Left ventricle myocardium superior (tissue), 1 donor: Measurements from ENCODE around the gene AREL1. TPM values are rescaled to one million over a fixed set of nuclear protein-coding genes. Genes with fewer than 3 reads are reported as not detected.
A peak's percentile ranks its signal among the peaks of the same experiment; 100 is the strongest.

Experiments
- ATAC-seq: fragments of 200-7000 bp; cut with Tn5 transposase; one replicate; pipeline ENCODE4 v1.9.1; 2020; ENCODE audit warnings: mild to moderate bottlenecking, moderate library complexity
- DNase-seq: peaks from one replicate; pipeline ENCODE4 v3.0.0-alpha.2; 2020
- intact Hi-C: fragments of 100-400 bp; cut with micrococcal nuclease; formaldehyde crosslinking; loops from one replicate; pipeline ENCODE4 v1.11.0; 2022
- total RNA-seq: library from RNA; stranded (reverse); fragmentation: NEBNext Ultra II Directional; extraction: Animal tissue kit (Norgen Biotek cat#: 25700); gene quantifications from one replicate; pipeline ENCODE4 v1.2.1, GENCODE V29; 2021
- donor health status: DM: no; HTN: yes; CAD: no; lungs with severe emphysema.

Gene AREL1
- total RNA-seq, 1 donor from 2014 or later: 28.1 TPM

GRCh38 chr14:74702293-74702692 is 10.6 kb downstream of the AREL1 start:
- DNase-seq (no peak), ATAC-seq (no peak)
- intact Hi-C loops: no loop called here

DNA sequence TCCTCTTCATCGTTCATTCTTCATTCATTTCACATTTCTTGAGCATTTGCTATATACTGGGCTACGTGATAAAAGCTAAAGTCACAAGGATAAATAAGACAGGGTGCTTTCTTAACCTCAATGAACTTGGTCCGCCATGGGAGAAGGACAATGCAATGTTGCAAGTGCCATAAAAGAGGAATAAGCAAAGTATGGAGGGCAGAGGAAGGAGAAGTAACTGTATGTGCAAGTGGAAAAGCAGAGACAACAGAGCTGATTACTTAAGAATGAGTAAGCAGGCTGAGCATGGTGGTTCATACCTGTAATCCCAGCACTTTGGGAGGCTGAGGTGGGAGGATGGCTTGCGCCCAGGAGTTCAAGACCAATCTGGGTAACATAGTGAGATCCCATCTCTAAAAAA is 14.4 kb downstream of the AREL1 start:
- DNase-seq (no peak), ATAC-seq (peak; percentile 13)
- intact Hi-C loops: no loop called here

DNA sequence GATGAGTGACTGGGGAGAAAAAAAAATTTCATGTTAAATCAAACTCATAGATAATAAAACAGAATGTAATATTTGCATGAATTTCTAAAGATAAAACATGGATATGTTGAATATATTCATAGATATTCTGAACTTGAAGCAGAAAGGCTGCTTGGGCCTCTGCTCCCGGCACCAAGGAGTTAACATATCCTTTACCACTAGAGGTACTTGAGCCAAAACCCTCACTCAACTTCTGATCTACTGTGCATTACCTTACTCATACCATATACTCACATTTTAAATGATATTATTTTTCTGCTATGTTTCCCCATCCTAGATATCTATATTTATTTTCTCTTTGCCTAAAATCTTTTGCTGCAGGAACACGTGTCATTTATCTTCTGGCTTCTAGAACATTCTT is 14.9 kb downstream of the AREL1 start:
- ATAC-seq: no peak
- no peak for DNase-seq
- intact Hi-C loops: no loop called here

- intact Hi-C loops: no loop called here
- ATAC-seq (no peak), DNase-seq (no peak)
Observed at GRCh38 chr14:74697543-74697942, 15.3 kb downstream of the AREL1 start.

- ATAC-seq (no peak), DNase-seq (no peak)
- intact Hi-C loops: no loop called here
Observed at GRCh38 chr14:74697011-74697410, 15.9 kb downstream of the AREL1 start.

- DNase-seq (no peak), ATAC-seq (no peak)
- intact Hi-C loops: no loop called here
Observed at GRCh38 chr14:74695406-74695805, 17.5 kb downstream of the AREL1 start.

GRCh38 chr14:74693191-74693590 is 19.7 kb downstream of the AREL1 start:
- ATAC-seq (no peak), DNase-seq (no peak)
- intact Hi-C loops: no loop called here

- peak; percentile 42 for ATAC-seq
- DNase-seq: no peak
- intact Hi-C loops: no loop called here
Observed at GRCh38 chr14:74691456-74691855, 21.4 kb downstream of the AREL1 start.

GRCh38 chr14:74685921-74686678 is 26.8 kb downstream of the AREL1 start:
- ATAC-seq: no peak
- DNase-seq: no peak
- intact Hi-C loops: no loop called here

- intact Hi-C loops: no loop called here
- ATAC-seq (no peak), DNase-seq (no peak)
Observed at GRCh38 chr14:74685056-74685455, 27.8 kb downstream of the AREL1 start.

- ATAC-seq: no peak
- intact Hi-C loops: no loop called here
- DNase-seq: no peak
Observed at GRCh38 chr14:74684434-74684833, 28.4 kb downstream of the AREL1 start.

GRCh38 chr14:74683406-74683805 is 29.5 kb downstream of the AREL1 start:
- no peak for DNase-seq
- ATAC-seq: no peak
- intact Hi-C loops: no loop called here

GRCh38 chr14:74682169-74682952 is 30.5 kb downstream of the AREL1 start:
- intact Hi-C loops: no loop called here
- DNase-seq: no peak
- no peak for ATAC-seq

GRCh38 chr14:74675219-74675618 is 37.7 kb downstream of the AREL1 start:
- ATAC-seq: no peak
- intact Hi-C loops: no loop called here
- DNase-seq: no peak

DNA sequence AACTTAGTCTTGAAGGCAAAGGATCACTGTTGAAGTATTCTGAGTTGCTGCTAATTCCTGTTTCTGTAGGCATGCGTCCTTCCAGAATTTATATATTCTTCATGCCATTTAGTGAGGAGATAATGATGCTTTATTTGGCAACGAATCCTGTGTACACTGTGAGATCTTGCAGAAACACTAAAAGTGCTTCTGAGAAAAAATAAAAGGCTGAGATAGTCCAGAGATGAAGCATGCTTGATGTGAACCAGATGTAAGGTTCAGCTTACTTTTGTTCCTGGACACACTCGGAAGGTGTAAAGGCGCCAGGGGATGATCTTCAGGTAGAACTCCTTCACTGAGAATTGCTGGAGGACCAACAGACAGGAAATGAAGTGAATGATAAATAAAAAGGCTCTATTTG is 39.1 kb downstream of the AREL1 start:
- DNase-seq (no peak), ATAC-seq (no peak)
- intact Hi-C loops: no loop called here

DNA sequence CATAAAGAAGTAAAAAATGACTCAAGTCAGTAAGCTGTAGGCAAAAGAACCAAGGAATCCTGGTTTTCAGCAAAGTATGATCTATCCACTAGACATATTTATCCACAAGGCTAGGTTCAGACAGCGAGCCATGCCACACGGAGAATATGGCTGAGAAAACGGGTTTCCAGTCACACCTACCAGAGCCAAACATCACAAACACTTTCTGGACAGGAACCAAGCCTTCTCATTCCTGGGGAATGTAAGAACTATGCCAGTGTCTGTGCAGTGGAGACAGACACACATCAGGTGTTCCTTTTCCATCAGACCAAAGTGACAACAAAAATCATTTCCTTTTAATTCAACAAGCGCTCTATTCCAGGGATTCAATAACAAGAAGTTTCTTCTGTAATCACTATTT is 41.1 kb downstream of the AREL1 start:
- DNase-seq (no peak), ATAC-seq (peak; percentile 64)
- intact Hi-C loops: no loop called here

DNA sequence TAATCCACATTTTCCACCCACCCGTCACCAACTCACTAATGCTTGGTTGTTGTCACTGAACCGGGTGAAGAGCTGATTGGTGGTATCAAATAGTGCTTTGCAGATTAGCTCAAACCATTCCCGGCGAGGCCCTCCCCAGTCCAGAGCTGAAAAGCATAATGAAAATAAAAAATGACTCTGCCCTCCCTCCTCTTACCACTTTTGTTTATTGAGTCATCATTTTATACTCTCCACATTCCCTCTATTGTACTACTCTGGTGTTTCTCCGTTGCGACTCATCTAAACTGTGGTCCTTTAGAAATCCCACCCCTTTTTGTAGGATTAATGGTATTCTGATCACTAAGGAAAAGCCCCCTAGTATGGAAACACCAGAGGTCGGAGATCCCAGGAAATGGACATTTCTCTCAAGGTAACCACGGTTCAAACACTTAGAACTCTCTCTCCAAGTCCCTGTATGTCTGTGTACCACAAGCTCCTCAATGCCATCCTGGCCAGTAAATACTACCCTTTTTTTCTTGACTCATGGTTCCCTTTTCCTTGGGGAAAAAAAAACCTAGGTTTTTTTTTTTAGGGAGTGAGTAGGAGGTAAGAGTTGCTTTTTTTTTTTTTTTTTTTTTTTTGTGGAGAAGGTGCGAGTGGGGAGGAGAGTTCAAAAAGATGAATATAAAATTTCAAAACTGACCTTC is 42.0 kb downstream of the AREL1 start:
- no peak for ATAC-seq
- intact Hi-C loops: no loop called here
- DNase-seq: no peak

- intact Hi-C loops: no loop called here
- DNase-seq: no peak
- no peak for ATAC-seq
Observed at GRCh38 chr14:74669846-74670245, 43.0 kb downstream of the AREL1 start.

GRCh38 chr14:74669256-74669655 is 43.6 kb downstream of the AREL1 start:
- intact Hi-C loops: no loop called here
- ATAC-seq: no peak
- DNase-seq: no peak

DNA sequence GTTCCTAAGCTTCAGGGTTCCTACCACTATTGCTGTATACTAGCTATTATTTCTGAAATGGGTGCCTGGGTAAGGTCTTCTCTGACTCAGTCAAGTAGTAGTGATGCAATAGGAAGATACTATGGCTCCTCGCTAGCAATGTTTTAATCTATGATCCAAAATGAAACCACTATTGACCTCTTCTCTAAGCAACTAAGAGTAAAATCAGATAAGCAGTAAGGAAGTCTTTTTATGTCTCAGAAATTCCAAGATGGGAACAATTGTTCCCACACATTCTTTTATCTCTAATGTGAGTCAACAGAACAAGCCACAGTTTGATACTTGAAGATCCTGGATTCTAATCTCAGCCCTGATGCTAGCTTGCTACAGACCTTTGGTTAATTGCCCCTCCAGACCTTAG is 45.1 kb downstream of the AREL1 start:
- ATAC-seq (no peak), DNase-seq (no peak)
- intact Hi-C loops: no loop called here
